Suprapubic skin (tissue), 4 donors: ENCODE results near the gene TMEM53. TPM values are rescaled to one million over a fixed set of nuclear protein-coding genes. Genes with fewer than 3 reads are reported as not detected.

Source experiments
- DNase-seq, 2 donors: peaks; one replicate each; pipeline ENCODE4 v3.0.0-alpha.2; 2019; ENCODE audit warnings: low spot score in 2 of 2
- H3K27ac ChIP-seq: fragments of 200-600 bp; sonication (generic); one replicate; pipeline ENCODE4 v1.5.1; 2019
- H3K27me3 ChIP-seq: fragments of 200-600 bp; sonication (generic); one replicate; pipeline ENCODE4 v1.5.1; 2019
- H3K36me3 ChIP-seq: fragments of 200-600 bp; sonication (generic); one replicate; pipeline ENCODE4 v1.5.1; 2019
- H3K4me1 ChIP-seq: fragments of 200-600 bp; sonication (generic); one replicate; pipeline ENCODE4 v1.5.1; 2019
- H3K4me3 ChIP-seq: fragments of 200-600 bp; sonication (generic); one replicate; pipeline ENCODE4 v1.5.1; 2019; ENCODE audit warnings: mild to moderate bottlenecking
- H3K9me3 ChIP-seq: fragments of 200-600 bp; sonication (generic); one replicate; pipeline ENCODE4 v1.5.1; 2019
- EP300 ChIP-seq: sonication (generic); formaldehyde crosslinking; IDR thresholded peaks from one replicate; pipeline ENCODE4 v1.6.1; 2017; ENCODE audit warnings: antibody characterized with exemption
- POLR2A ChIP-seq, 2 donors: fragments of 450-650 bp; IDR thresholded peaks; one replicate each; pipeline ENCODE4 v1.6.1; 2017; ENCODE audit warnings: antibody characterized with exemption in 2 of 2, mild to moderate bottlenecking in 2 of 2, moderate library complexity in 2 of 2
- POLR2AphosphoS5 ChIP-seq, 3 donors: sonication (generic); formaldehyde crosslinking; IDR thresholded peaks; one replicate each; pipeline ENCODE4 v1.6.1; 2017; ENCODE audit warnings: antibody characterized with exemption in 3 of 3
- WGBS: methylation state at CpG from one replicate; pipeline ENCODE4 v1.1.5; 2018; 5-methylcytosine and 5-hydroxymethylcytosine counted together
- total RNA-seq, 4 donors: library from RNA; depleted of rRNA; stranded (reverse); fragments of >200 nt; gene quantifications; one replicate each; pipeline ENCODE4 v1.1.0, GENCODE V29; 2016
- TF ChIP-seq, protein P1 (sequence below), 2 donors: fragments of 200-600 bp in 1 of 2; fragments of 450-650 bp in 1 of 2; sonication (generic) in 1 of 2; IDR thresholded peaks; one replicate each; pipeline ENCODE4 v1.5.1; 2016 to 2019; ENCODE audit warnings: antibody characterized with exemption in 2 of 2, mild to moderate bottlenecking in 1 of 2, moderate library complexity in 1 of 2

The TMEM53 gene
- total RNA-seq, 4 donors from 2014 or later, result 2.3 to 9.9 (median 4.3) TPM

DNA sequence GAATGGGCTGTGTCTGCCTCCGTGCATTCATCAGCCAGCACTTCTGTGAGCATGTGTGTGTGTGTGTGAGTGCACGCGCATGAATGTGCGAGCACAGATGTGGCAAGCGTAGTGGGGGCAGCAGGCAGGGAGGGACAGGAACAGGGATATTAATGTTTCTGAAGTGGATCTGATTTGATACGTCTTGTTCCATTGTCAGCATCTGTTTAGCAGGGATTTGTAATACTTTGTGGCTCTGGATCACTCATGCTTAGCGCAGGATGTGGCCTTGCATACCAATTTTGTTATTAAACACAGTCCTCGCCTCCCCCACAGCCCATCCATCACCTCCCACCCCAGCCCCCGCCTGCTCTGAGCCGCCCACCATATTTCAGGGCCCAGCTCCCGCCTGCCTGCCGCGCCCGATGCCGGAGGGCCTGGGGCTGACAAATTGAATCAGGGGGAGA, 52.4 kb downstream of the TMEM53 start:
- DNase-seq, result no peak
- Histone ChIP-seq H3K27ac (no peak overlapping the region), H3K27me3 (peaks cover 2% of the 10 kb centered on the region), H3K4me1 (peaks cover 10% of the 10 kb centered on the region), H3K36me3 (no peaks in the 10 kb centered on the region), H3K4me3 (no peak overlapping the region), H3K9me3 (no peaks in the 10 kb centered on the region)
- TF ChIP-seq, protein P1, sequence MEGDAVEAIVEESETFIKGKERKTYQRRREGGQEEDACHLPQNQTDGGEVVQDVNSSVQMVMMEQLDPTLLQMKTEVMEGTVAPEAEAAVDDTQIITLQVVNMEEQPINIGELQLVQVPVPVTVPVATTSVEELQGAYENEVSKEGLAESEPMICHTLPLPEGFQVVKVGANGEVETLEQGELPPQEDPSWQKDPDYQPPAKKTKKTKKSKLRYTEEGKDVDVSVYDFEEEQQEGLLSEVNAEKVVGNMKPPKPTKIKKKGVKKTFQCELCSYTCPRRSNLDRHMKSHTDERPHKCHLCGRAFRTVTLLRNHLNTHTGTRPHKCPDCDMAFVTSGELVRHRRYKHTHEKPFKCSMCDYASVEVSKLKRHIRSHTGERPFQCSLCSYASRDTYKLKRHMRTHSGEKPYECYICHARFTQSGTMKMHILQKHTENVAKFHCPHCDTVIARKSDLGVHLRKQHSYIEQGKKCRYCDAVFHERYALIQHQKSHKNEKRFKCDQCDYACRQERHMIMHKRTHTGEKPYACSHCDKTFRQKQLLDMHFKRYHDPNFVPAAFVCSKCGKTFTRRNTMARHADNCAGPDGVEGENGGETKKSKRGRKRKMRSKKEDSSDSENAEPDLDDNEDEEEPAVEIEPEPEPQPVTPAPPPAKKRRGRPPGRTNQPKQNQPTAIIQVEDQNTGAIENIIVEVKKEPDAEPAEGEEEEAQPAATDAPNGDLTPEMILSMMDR (IDR thresholded peaks at IDR 0.05), result no peak
- TF ChIP-seq EP300 (no peak), POLR2A (IDR thresholded peaks at IDR 0.05) (no peak), POLR2AphosphoS5 (IDR thresholded peaks at IDR 0.05) (no peak)
- 88% methylated on average over 15 of the region's 15 CpGs for WGBS

DNA sequence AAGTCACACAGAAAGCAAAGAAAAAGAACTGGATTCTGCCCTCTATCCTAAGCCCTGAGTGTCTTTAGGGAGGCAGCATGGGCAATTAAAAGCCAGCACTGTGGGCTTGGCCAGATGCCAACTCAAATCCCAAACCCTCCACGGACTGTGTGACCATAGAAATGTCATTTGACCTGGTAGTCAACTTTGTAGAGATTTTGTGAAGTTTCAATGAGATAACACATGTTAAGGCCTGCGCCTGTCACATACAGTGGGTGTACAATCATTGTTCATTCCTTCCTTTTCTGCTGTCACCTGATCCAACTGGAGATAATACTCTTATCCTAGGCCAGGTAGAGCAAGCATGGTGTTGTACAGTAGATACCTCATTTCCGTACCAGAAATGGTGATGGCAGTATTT, 54.2 kb downstream of the TMEM53 start:
- WGBS, result 76% methylated on average over 3 of the region's 3 CpGs
- Histone ChIP-seq H3K4me1 (peaks cover 11% of the 10 kb centered on the region), H3K36me3 (no peaks in the 10 kb centered on the region), H3K9me3 (no peaks in the 10 kb centered on the region), H3K27me3 (peaks cover 5% of the 10 kb centered on the region), H3K4me3 (no peak overlapping the region), H3K27ac (no peak overlapping the region)
- no peak for TF ChIP-seq EP300
- TF ChIP-seq, protein P1 (IDR thresholded peaks at IDR 0.05), result no peak
- TF ChIP-seq POLR2AphosphoS5 (IDR thresholded peaks at IDR 0.05), result no peak
- no peak for TF ChIP-seq POLR2A (IDR thresholded peaks at IDR 0.05)
- no peak for DNase-seq

DNA sequence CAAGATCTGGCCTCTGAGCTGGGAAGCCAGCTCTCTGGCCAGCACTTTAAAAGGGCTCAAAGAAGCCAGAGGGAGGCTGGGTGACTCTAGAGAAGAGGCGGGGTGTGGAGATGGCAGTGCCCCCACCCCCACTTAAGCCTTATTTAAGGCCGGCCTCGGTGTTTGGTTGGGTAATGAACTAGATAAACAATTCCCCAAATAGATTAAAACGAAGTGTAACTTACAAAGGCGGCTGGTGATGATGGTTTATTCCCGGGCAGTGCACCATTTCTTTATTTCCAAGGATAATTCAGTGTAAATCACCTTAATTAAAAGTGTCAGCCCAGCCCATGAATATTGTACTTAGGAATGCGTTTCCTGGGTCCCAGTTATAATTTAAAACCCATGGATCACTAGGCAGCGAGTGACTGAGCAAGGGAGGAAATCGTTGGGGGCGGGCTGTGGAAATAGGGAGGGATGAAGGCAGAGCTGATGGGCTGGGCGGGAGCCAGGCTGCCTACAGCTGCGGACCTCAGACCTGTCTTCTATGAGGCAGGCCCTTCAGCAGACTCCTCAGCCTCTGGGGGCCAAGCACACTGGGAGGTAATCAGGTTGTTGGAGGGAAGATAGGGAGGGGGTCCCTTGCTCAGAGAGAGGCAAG, 54.9 kb downstream of the TMEM53 start:
- TF ChIP-seq POLR2AphosphoS5 (IDR thresholded peaks at IDR 0.05) (no peak), EP300 (no peak)
- Histone ChIP-seq H3K9me3 (no peaks in the 10 kb centered on the region), H3K4me3 (no peak overlapping the region), H3K27ac (no peak overlapping the region), H3K27me3 (peaks cover 5% of the 10 kb centered on the region), H3K36me3 (no peaks in the 10 kb centered on the region), H3K4me1 (peaks cover 11% of the 10 kb centered on the region)
- no peak for DNase-seq
- WGBS, result 75% methylated on average over 12 of the region's 12 CpGs

DNA sequence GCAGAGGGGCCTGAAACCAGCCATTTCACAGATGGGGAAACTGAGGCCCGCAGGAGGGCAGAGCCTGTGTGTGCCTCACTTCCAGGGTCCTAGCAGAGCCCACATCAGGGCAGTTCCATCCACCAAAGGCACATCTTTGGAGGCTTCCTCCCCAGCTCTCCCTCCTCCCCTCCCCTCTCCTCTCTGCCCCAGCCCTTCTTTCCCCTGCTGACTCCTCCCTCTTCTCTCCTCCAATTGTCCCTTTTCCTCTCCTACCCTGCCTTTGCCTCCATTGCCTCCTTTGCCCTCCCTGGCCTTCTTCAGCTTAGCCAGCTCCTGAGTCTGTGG, 56.6 kb downstream of the TMEM53 start:
- H3K9me3 ChIP-seq, result no peaks in the 10 kb centered on the region
- peaks cover 5% of the 10 kb centered on the region for H3K27me3 ChIP-seq
- H3K4me3 ChIP-seq, result peak overlapping the region; percentile 48
- H3K4me1 ChIP-seq, result peaks cover 11% of the 10 kb centered on the region
- DNase-seq, result no peak
- H3K27ac ChIP-seq, result no peak overlapping the region
- 73% methylated on average over 1 of the region's 1 CpG for WGBS
- H3K36me3 ChIP-seq, result no peaks in the 10 kb centered on the region
- TF ChIP-seq, protein P1 (IDR thresholded peaks at IDR 0.05), result no peak
- TF ChIP-seq POLR2AphosphoS5 (IDR thresholded peaks at IDR 0.05) (no peak), EP300 (no peak)

DNA sequence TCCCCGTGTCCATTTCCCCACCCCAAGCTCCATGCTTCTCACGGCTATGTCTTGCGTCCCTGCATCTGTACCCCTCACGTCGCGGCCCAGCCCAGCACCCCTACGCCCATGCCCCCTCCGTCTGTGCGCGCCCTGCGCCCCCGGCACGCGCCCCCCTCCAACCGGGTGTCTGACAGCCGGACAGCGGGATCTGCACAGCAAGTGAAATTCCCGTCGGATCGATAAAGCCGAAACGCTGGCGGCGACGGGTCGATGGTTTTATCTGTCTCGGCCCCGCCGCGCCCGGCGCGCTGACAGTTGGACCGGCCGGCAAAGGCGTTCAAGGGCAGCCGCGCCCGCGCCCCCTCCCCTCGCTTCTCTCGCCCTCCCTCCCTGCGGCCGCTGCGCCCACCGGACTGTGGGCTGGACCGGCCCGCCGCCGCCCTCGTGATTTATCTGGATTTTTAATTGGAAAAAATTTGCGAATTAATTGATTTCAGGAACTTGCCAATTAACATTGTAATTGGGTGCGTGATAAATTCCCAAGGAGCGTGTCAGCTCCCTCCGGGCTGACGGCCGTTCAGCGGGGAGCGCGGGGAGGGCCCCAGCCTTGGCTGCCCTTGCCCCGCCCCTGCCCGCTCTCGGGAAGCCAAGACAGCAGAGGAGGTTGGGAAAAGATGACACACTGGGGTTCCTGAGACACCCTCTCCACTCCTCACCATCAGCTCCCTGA, 57.1 kb downstream of the TMEM53 start:
- Histone ChIP-seq H3K27me3 (peaks cover 5% of the 10 kb centered on the region), H3K4me3 (peak overlapping the region; percentile 48), H3K9me3 (no peaks in the 10 kb centered on the region), H3K27ac (no peak overlapping the region), H3K4me1 (peaks cover 11% of the 10 kb centered on the region), H3K36me3 (no peaks in the 10 kb centered on the region)
- no peak for TF ChIP-seq POLR2AphosphoS5 (IDR thresholded peaks at IDR 0.05)
- WGBS, result 27% methylated on average over 63 of the region's 63 CpGs
- no peak for DNase-seq

DNA sequence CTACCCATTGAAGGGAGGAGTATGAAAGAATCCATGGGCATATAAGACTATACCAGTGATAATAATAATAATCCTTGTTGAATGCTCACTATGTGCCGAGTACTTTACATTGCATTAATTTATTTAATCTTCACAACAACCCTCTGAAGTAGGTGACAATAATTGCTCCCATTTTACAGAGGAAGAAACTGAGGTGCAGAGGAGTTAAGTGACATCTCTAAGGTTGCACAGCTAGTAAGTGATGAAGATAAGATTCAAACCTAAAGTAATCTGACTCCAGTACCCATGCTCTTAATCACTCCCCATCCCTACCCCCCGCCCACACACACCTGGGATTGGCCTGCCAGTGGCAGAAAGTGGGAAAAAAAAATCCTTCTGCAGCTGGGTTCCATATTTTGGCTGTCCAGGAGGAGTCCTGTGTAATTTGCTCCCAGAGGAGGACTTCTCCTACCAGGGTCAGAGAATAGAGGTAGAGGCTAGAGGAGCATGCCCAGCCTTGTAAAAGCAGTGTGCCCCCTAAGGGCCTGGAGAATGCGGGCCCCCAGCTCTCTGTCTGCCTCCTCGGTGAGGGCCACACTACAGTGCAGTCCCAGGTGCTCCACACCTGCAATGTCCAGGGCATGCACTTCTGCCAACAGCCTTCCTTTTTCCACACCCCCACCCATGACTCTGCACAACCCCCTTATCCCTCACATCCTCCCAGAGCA, 57.8 kb downstream of the TMEM53 start:
- Histone ChIP-seq H3K4me3 (peak overlapping the region; percentile 48), H3K9me3 (no peaks in the 10 kb centered on the region), H3K36me3 (no peaks in the 10 kb centered on the region), H3K27me3 (peaks cover 5% of the 10 kb centered on the region), H3K4me1 (peaks cover 11% of the 10 kb centered on the region), H3K27ac (no peak overlapping the region)
- no peak for TF ChIP-seq EP300
- no peak for TF ChIP-seq POLR2A (IDR thresholded peaks at IDR 0.05)
- TF ChIP-seq POLR2AphosphoS5 (IDR thresholded peaks at IDR 0.05), result no peak
- TF ChIP-seq, protein P1 (IDR thresholded peaks at IDR 0.05), result no peak
- WGBS, result 82% methylated on average over 4 of the region's 4 CpGs
- no peak for DNase-seq
